HuH-7 (cell line): ENCODE data around the gene KHSRP.
A peak's percentile ranks its signal among the peaks of the same experiment; 100 is the strongest.

Experiments used
- DNase-seq: peaks from one replicate; pipeline ENCODE4 v3.0.0; 2011; ENCODE audit warnings: low spot score

The KHSRP gene

DNA sequence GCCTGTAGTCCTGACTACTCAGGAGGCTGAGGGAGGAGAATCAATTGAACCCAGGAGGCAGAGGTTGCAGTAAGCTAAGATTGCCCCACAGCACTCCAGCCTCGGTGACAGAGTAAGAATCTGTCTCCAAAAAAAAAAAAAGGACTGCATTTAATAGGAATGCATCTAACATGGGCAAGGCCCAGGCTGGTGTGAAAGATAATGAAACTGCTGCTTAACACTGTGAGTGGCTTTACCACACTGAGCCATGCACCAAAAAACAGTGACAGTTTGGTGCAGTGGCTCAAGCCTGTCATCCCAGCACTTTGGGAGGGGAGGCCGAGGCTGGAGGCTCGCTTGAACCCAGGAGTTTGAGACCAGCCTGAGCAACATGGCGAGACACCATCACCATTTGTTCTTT lies 40.2 kb downstream of the KHSRP start:
- DNase-seq: no peak

DNA sequence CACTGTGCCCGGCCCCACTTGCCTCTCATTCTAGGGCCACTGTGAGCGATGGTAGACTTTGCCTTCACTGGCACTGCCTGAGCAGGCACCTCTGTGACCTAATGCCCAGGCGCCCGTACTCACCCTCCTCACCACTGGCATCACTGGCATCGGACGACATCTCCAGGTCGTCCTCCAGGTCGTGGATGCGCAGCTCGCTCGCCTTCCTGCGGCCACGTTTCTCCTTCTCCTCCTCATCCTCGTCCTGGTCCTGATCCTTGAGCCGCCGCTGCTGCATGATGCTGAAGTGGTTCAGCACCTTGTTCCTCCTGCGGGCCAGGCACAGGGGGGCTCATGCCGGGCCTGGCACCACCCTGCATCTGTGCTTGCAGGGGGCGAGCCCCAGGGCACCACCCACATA lies 41.4 kb downstream of the KHSRP start:
- DNase-seq: no peak

DNA sequence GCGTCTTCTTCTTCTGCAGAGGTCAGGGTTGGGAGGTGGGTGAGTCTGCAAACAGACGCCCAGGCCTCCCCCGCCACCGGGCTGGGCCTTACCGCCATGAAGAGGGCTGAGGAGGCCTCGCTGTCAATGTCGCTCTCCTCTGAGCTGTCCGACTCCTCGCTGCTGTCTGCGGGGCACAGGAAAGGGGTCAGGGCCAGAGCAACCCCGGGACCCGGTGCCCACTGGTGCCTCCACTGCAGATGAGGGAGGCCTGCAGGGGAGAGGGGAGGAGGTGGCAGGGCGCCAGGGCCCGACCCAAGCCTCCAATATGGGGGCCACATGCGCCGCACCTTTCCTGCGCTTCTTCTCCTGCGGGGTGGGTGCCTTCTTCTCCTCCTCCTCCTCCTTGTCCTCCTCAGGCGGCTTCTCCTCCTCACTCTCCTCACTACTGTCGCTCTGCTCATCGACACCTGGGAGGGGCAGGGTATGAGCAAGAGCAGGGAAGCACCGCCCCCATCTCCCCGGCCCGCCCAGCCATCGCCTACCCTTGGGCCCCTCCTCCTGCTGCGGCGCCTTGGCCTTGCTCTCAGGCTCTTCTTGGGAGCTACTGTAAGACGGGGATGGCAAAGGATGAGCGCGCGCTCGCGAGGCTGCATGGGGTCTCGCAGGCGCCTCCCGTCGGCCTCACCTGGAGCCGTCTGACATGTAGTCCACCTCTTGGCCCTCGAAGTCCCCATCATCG lies 43.4 kb downstream of the KHSRP start:
- no peak for DNase-seq

DNA sequence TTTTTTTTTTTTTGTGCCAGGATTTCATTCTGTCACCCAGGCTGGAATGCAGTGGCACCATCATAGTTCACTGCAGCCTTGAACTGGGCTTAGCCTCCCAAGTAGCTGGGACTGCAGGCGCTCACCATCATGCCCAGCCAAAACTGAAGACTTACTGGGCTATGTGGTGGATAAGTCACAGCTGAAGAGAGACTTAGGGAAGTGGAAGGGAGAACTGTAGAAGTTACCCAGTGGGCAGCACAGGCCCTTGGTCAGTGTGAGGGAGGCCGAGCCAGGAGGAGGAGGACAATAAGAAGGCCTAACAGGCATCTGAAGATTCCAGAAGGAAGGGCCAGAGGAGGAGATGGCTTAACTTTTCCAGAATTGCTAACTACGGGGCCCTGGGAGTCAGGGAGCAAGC lies 44.9 kb downstream of the KHSRP start:
- no peak for DNase-seq

DNA sequence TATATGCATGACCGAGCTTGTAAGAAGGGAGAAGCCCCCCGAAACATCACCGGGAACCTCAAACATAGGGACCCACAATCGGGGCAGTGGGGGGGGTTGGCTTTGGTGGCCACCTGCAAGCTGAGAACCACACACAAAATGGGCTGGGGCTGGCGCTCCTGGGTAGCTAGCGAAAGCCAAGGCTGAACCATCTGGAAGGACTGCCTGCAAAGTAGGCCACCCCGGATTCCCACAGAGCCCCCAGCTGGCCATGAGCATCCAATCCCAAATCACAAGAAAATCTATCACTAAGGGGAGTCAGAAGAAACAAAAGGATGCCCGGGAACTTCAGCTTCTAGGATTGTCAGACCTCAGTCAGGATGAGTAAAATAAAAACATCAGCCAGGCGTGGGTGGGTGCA lies 46.1 kb downstream of the KHSRP start:
- no peak for DNase-seq

DNA sequence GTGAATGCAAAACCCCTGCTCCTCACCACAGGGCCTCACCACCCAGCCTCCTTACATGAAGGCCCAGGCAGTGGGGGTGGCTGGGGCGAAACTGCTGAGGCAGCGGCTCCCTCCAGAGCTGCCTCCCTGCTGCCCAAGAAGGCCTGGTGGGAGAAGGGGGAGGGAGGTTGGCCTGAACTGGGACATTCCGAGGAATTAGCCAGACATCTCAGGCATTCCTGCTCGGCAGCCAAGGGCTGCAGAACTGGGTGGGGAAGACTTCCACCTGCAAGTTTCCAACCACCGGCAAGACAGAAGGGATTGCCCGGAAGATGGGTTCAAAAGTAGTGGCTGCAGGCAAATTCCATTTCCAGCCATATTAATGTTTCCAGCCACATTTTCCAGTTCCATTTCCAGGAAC lies 46.6 kb downstream of the KHSRP start:
- no peak for DNase-seq

DNA sequence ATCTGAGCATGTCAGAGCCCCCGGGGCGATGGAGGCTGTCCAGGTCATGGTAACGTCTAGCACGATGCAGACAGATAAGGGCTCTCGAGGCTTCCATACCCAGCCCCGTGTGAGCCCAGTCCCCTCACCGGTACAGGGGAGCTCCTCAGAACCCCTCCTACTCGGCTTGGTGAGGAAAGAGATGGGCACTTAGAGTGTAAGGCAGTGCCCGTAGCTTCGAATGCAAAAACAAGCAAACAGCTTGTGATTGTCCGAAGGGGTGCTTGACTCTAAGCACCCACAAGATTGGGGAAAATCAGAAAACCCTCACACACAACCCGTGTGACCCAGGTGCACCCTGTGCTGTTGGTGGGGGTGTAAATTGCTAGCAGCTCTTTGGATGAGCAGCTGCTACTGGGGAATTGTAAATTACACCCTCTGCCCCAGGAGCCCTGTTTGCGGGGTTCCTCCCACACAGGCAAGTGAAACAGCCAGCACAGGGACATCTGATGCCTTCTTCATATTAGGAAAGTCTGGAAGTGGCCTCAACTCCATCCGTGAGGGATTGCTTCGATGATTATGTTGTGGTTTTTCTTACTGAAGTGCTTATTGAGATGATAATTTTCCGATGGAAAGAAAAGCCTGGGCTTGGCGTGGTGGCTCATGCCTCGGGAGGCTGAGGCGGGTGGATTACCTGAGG lies 48.0 kb downstream of the KHSRP start:
- no peak for DNase-seq

DNA sequence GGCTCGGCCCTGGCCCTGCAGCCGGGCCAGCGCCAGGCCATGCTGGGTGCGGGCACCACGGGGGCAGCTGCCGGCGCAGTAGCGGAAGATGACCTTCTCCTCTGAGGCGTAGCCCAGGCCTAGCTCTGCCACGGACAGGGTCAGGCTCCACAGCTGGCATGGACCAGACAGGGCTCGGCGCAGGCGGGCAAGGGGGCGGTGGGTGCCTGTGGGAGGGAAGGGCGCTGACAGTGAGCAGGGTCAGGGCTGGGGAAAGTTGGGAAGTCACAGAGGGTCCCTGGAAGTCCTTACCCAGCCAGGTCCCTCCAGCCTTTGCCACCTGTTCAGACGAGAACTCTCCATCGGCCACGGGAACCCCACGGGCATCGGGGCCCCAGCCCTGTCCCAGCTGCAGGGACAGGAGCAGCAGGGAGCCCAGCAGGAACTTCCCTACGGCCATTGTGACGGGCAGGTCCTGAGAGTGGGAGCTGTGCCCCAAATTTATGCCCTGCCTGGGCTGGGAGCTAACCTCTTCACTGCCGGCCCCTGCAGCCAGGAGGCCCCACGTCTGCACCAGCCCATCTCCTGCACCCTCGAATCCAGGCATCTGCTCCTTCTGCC lies 49.1 kb downstream of the KHSRP start, which contains the start of gene PSPN:
PSPN (minus strand) TSS at position 523 of the 600 bp plus-strand sequence; CDS start at position 439, 84 bp downstream.
- DNase-seq: no peak

DNA sequence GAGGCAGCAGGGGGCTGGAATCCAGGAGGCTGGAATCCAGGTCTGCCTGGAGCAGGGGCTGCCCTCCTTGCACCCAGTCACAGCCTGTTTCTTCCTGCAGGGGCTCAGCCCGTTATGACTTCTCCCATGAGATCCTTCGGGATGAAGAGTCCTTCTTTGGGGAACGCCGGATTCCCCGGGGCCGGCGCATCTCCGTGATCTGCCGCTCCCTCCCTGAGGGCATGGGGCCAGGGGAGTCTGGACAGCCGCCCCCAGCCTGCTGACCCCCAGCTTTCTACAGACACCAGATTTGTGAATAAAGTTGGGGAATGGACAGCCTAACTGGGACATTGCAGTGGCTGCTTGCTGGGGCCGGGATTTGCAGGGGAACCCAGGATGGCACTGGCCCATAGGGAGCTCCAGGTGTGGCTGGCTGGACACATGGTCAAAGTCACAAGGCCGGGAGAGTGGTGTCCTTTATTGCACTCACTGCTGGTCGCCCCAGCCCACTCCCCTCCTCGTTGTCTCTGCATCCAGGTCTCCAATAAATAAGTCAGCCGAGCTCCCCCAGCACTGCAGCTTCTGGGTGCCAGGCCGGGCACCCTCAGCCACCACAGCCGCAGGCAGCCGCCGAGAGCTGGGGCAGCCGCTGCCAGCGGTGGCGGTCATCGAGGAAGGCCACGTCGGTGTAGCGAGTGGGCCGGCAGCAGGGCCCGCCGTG lies 49.8 kb downstream of the KHSRP start:
- DNase-seq: no peak

DNA sequence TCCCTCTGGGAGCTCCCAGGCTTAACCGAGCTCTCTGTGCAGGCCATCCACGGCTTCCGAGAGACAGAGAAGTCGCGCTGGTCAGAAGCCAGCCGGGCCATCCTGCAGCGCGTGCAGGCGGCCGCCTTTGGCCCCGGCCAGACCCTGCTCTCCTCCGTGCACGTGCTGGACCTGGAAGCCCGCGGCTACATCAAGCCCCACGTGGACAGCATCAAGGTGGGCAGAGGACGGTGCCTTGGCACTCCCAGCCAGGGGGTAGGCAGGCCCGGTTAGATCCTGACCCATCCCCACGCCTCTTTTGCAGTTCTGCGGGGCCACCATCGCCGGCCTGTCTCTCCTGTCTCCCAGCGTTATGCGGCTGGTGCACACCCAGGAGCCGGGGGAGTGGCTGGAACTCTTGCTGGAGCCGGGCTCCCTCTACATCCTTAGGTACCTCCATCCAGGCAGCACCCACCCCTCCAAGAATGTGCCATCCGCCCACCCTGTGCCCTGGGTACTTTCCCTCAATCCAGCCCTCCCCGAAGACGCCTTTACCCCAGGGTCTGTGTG lies 50.4 kb downstream of the KHSRP start:
- DNase-seq: no peak

DNA sequence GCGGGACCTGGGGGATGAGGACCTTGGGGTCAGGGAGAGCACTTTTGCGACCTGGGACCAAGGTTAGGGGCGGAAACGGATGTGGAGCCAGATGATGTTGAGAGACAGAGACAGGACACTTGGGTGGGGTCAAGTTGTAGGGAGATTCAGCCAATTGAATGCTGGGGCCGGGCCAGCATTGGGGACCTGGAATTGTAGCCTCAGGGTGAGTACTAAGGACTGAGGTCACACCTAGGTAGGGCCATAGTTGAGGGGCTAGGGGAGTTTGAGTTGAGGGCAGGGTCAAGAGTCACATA lies 50.9 kb downstream of the KHSRP start:
- DNase-seq: no peak

DNA sequence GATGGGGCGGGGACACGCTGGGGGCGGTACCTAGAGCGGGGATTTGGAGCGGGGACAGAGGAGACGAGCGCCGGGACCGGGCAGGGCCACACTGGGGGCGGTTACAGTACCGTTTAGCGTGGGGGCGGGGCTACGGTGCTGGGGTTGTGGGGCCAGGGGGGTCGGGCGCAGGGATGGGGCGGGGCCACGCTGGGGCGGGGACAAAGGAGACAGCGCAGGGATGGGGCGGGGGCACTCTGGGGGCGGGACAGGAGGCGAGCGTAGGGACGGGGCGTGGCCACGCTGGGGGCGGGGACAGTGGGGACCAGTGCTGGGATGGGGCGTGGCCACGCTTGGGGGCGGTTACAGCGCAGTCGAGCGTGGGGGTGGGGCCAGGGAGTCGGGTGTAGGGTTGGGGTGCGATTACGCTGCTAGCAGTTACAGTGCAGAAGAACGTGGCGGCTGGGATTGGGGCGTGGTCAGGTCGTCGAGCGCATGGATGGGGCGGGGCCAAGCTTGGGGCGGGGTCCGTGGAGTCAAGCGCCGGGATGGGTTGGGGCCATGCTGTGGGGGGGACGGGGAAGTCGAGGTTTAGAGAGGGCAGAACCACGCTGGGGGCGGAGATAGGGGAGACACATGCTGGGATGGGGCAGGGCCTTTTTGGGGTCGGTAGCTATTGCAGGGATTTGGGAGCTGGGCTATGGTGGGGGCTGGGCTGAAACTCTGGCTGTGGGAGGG lies 51.4 kb downstream of the KHSRP start:
- peak; percentile 91 for DNase-seq

DNA sequence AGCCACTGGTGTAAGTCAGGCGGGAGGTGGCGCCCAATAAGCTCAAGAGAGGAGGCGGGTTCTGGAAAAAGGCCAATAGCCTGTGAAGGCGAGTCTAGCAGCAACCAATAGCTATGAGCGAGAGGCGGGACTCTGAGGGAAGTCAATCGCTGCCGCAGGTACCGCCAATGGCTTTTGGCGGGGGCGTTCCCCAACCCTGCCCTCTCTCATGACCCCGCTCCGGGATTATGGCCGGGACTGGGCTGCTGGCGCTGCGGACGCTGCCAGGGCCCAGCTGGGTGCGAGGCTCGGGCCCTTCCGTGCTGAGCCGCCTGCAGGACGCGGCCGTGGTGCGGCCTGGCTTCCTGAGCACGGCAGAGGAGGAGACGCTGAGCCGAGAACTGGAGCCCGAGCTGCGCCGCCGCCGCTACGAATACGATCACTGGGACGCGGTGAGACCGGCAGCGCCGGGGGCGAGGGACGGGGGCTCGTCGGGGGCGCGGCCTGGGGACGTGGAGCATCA lies 52.0 kb downstream of the KHSRP start, which contains the start of gene ALKBH7:
ALKBH7 (plus strand) TSS at position 201 of the 502 bp plus-strand sequence; CDS start at position 228, 27 bp downstream.
- DNase-seq: no peak

DNA sequence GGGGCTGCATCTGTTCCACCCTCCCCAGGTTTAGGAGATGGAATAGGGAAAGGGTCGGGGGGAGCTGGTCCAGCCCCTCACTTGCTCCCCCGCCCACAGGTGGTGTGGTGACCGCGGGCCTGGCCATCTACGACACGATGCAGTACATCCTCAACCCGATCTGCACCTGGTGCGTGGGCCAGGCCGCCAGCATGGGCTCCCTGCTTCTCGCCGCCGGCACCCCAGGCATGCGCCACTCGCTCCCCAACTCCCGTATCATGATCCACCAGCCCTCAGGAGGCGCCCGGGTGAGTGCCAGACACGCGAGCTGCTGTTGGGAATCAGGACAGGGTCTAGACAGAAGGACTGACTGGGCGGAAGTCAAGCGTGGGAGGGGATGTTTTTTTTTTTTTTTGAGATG lies 60.3 kb downstream of the KHSRP start:
- no peak for DNase-seq
